ENCODE measurements around the gene EPHB2.
A peak's percentile ranks its signal among the peaks of the same experiment; 100 is the strongest.

Gene EPHB2

DNA sequence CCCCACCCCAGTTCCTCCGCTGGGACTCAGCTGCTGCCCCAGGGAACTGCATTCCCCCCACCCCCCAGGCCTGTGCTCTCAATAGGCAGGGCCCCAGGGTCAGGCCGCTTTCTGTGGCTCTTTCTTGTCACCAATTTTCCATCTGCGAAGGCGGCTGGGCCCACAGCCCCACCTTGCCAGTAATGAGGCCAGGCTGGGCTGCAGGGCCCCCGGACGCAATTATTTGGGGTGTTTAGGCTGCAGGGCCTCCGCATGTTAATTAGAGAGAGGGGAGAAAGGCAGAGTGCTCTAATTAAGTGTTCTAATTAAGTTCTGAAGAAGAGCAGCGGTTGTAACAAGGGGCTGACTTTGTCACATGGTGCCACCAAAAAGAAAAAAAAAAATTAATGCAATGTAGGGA, 71.8 kb downstream of the EPHB2 start:
- DNase-seq (ENCODE audit: low spot score): no peak
- no peak for ATAC-seq (ENCODE audit: low read depth)
- no peaks in the 10 kb centered on the region for H3K36me3 ChIP-seq (ENCODE audit: low read depth)
- H3K27me3 ChIP-seq (ENCODE audit: insufficient read depth, poor library complexity, severe bottlenecking): no peaks in the 10 kb centered on the region
- H3K4me3 ChIP-seq (ENCODE audit: severe bottlenecking): no peak overlapping the region
- TF ChIP-seq, protein P1, sequence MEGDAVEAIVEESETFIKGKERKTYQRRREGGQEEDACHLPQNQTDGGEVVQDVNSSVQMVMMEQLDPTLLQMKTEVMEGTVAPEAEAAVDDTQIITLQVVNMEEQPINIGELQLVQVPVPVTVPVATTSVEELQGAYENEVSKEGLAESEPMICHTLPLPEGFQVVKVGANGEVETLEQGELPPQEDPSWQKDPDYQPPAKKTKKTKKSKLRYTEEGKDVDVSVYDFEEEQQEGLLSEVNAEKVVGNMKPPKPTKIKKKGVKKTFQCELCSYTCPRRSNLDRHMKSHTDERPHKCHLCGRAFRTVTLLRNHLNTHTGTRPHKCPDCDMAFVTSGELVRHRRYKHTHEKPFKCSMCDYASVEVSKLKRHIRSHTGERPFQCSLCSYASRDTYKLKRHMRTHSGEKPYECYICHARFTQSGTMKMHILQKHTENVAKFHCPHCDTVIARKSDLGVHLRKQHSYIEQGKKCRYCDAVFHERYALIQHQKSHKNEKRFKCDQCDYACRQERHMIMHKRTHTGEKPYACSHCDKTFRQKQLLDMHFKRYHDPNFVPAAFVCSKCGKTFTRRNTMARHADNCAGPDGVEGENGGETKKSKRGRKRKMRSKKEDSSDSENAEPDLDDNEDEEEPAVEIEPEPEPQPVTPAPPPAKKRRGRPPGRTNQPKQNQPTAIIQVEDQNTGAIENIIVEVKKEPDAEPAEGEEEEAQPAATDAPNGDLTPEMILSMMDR (IDR thresholded peaks at IDR 0.05; ENCODE audit: poor library complexity, severe bottlenecking): no peak
- H3K9me3 ChIP-seq (ENCODE audit: severe bottlenecking): no peaks in the 10 kb centered on the region
- no peak overlapping the region for H3K27ac ChIP-seq (ENCODE audit: poor library complexity, severe bottlenecking)
- no peaks in the 10 kb centered on the region for H3K4me1 ChIP-seq (ENCODE audit: insufficient read depth, poor library complexity, severe bottlenecking)

DNA sequence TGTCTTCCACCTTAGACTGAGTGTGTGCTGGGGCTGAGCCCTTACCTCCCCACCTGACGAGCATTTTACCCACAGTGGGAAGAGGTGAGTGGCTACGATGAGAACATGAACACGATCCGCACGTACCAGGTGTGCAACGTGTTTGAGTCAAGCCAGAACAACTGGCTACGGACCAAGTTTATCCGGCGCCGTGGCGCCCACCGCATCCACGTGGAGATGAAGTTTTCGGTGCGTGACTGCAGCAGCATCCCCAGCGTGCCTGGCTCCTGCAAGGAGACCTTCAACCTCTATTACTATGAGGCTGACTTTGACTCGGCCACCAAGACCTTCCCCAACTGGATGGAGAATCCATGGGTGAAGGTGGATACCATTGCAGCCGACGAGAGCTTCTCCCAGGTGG, 73.7 kb downstream of the EPHB2 start:
- Histone ChIP-seq H3K4me1 (ENCODE audit: insufficient read depth, poor library complexity, severe bottlenecking) (peaks cover 18% of the 10 kb centered on the region), H3K4me3 (ENCODE audit: severe bottlenecking) (no peak overlapping the region), H3K27me3 (ENCODE audit: insufficient read depth, poor library complexity, severe bottlenecking) (no peaks in the 10 kb centered on the region), H3K36me3 (ENCODE audit: low read depth) (no peaks in the 10 kb centered on the region), H3K9me3 (ENCODE audit: severe bottlenecking) (no peaks in the 10 kb centered on the region), H3K27ac (ENCODE audit: poor library complexity, severe bottlenecking) (no peak overlapping the region)
- ATAC-seq (ENCODE audit: low read depth) (no peak), DNase-seq (ENCODE audit: low spot score) (no peak)
- TF ChIP-seq, protein P1 (IDR thresholded peaks at IDR 0.05; ENCODE audit: poor library complexity, severe bottlenecking): no peak

DNA sequence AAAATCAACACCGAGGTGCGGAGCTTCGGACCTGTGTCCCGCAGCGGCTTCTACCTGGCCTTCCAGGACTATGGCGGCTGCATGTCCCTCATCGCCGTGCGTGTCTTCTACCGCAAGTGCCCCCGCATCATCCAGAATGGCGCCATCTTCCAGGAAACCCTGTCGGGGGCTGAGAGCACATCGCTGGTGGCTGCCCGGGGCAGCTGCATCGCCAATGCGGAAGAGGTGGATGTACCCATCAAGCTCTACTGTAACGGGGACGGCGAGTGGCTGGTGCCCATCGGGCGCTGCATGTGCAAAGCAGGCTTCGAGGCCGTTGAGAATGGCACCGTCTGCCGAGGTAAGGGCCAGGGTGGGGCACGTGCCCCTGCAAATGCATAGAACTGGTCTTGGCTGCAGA, 74.1 kb downstream of the EPHB2 start:
- no peak for ATAC-seq (ENCODE audit: low read depth)
- H3K27me3 ChIP-seq (ENCODE audit: insufficient read depth, poor library complexity, severe bottlenecking): no peaks in the 10 kb centered on the region
- H3K36me3 ChIP-seq (ENCODE audit: low read depth): no peaks in the 10 kb centered on the region
- no peak for DNase-seq (ENCODE audit: low spot score)
- TF ChIP-seq, protein P1 (IDR thresholded peaks at IDR 0.05; ENCODE audit: poor library complexity, severe bottlenecking): no peak
- H3K4me3 ChIP-seq (ENCODE audit: severe bottlenecking): no peak overlapping the region
- no peak overlapping the region for H3K27ac ChIP-seq (ENCODE audit: poor library complexity, severe bottlenecking)
- peaks cover 22% of the 10 kb centered on the region for H3K4me1 ChIP-seq (ENCODE audit: insufficient read depth, poor library complexity, severe bottlenecking)
- no peaks in the 10 kb centered on the region for H3K9me3 ChIP-seq (ENCODE audit: severe bottlenecking)

DNA sequence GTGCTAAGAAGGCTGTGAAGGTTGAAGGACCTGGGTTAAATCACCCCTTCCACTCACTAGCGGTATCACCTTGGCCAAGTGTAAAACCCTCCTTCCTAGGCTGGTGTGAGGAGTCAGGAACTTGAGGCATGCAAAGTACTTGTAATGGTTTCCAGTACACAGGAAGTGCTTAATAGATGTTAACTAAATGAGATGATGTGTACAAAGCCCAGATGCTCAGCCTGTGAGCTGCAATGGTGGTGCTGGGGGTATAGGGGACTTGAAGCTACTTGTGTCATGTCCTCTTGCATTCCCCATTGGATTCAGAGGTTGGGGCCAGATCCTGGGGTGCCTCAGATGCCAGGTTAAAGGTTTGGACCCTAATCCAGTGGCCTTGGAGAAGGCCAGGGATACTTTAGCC, 75.5 kb downstream of the EPHB2 start:
- ATAC-seq (ENCODE audit: low read depth) (no peak), DNase-seq (ENCODE audit: low spot score) (no peak)
- Histone ChIP-seq H3K27ac (ENCODE audit: poor library complexity, severe bottlenecking) (no peak overlapping the region), H3K4me3 (ENCODE audit: severe bottlenecking) (no peak overlapping the region), H3K4me1 (ENCODE audit: insufficient read depth, poor library complexity, severe bottlenecking) (peaks cover 34% of the 10 kb centered on the region), H3K9me3 (ENCODE audit: severe bottlenecking) (no peaks in the 10 kb centered on the region), H3K27me3 (ENCODE audit: insufficient read depth, poor library complexity, severe bottlenecking) (no peaks in the 10 kb centered on the region), H3K36me3 (ENCODE audit: low read depth) (no peaks in the 10 kb centered on the region)
- TF ChIP-seq, protein P1 (IDR thresholded peaks at IDR 0.05; ENCODE audit: poor library complexity, severe bottlenecking): no peak

DNA sequence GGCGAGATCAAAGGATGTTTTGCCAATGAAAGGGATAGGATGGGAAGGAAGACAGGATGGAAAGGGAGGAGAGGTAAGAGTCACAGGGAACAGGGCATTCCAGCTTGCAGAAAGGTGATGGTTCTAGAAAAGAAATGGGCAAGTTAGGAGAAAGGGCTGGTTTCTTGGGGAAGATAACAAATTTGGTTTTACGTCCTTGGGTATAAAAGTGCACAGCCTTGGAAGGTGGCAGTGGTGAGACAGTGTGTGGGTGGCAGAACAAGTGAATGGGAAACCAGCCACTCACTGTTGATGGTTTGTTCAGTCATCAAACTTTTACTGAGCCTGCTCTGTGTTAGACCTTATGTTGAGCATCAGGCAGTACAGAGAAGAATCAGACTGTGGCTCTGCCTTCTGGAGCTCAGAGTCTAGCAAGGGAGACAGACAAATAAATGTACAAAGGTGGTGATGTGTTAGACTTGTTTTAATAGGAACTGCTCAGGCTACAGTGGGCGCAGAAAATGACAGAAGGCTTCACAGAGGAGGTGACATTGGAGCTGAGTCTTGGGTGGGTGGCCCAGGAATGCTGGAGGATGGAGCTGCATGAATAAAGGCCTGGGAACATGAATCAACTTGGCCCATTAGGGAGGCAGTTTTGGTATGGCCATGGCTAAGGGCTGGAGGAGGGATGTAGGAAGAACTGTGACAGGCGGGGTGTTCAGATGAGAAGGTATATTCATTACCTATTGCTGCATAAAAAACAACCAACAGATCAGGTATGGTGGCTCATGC, 76.3 kb downstream of the EPHB2 start:
- no peaks in the 10 kb centered on the region for H3K27me3 ChIP-seq (ENCODE audit: insufficient read depth, poor library complexity, severe bottlenecking)
- no peaks in the 10 kb centered on the region for H3K36me3 ChIP-seq (ENCODE audit: low read depth)
- ATAC-seq (ENCODE audit: low read depth): no peak
- DNase-seq (ENCODE audit: low spot score): no peak
- no peak overlapping the region for H3K4me3 ChIP-seq (ENCODE audit: severe bottlenecking)
- TF ChIP-seq, protein P1 (IDR thresholded peaks at IDR 0.05; ENCODE audit: poor library complexity, severe bottlenecking): no peak
- no peaks in the 10 kb centered on the region for H3K9me3 ChIP-seq (ENCODE audit: severe bottlenecking)
- H3K4me1 ChIP-seq (ENCODE audit: insufficient read depth, poor library complexity, severe bottlenecking): peaks cover 34% of the 10 kb centered on the region
- H3K27ac ChIP-seq (ENCODE audit: poor library complexity, severe bottlenecking): peak overlapping the region; percentile 96
